Common myeloid progenitor, CD34-positive (primary cell): Measurements from ENCODE around the gene MMP28.

Source experiments
- CTCF ChIA-PET: fragments of 350-600 bp; sonication (Branson Sonifier 250); formaldehyde crosslinking; loops from one replicate; lab custom pipeline; 2021; ENCODE audit warnings: antibody characterized with exemption; lab: Charles Lee
- POLR2A ChIA-PET: fragments of 350-600 bp; sonication (Branson Sonifier 250); formaldehyde crosslinking; loops from one replicate; lab custom pipeline; 2021; ENCODE audit warnings: antibody characterized with exemption; lab: Charles Lee
- DNase-seq, 3 donors: peaks; one replicate each; pipeline versions ENCODE4 v3.0.0 to v3.0.0-alpha.2; 2013
- H3K27ac ChIP-seq, 2 experiments: 1 replicate in 1 of 2; 2 replicates in 1 of 2; pipeline ENCODE4 v1.7.0; 2013; ENCODE audit warnings: inconsistent platforms in 2 of 2, low read length in 2 of 2, mild to moderate bottlenecking in 2 of 2, low read depth in 1 of 2, moderate library complexity in 1 of 2; ENCODE audit not compliant: severe bottlenecking in 2 of 2, insufficient read depth in 1 of 2, poor library complexity in 1 of 2
- H3K27me3 ChIP-seq, 5 experiments: replicated peaks in 2 of 5; 1 replicate in 3 of 5; 2 replicates in 2 of 5; pipeline versions ENCODE4 v1.6.1 to v1.7.0; 2013; ENCODE audit warnings: low read length in 4 of 5, mild to moderate bottlenecking in 2 of 5, moderate library complexity in 2 of 5, inconsistent platforms in 1 of 5; ENCODE audit not compliant: insufficient read depth in 5 of 5, control insufficient read depth in 4 of 5
- H3K36me3 ChIP-seq, 4 experiments: 1 replicate in 2 of 4; 2 replicates in 2 of 4; pipeline versions ENCODE4 v1.6.1 to v1.7.0; 2013; ENCODE audit warnings: low read length in 3 of 4, control low read depth in 1 of 4, mild to moderate bottlenecking in 1 of 4; ENCODE audit not compliant: control insufficient read depth in 4 of 4, insufficient read depth in 4 of 4
- H3K4me1 ChIP-seq, 4 experiments: 1 replicate in 3 of 4; 2 replicates in 1 of 4; pipeline versions ENCODE4 v1.6.1 to v1.7.1; 2013; ENCODE audit warnings: low read length in 3 of 4, mild to moderate bottlenecking in 3 of 4, control low read depth in 1 of 4, inconsistent platforms in 1 of 4, moderate library complexity in 1 of 4; ENCODE audit not compliant: control insufficient read depth in 4 of 4, insufficient read depth in 4 of 4; ENCODE audit errors: control extremely low read depth in 1 of 4
- H3K4me3 ChIP-seq, 7 experiments: 1 replicate in 4 of 7; 2 replicates in 3 of 7; pipeline versions ENCODE4 v1.5.1 to v1.7.0; 2013; ENCODE audit warnings: mild to moderate bottlenecking in 7 of 7, low read length in 6 of 7, moderate library complexity in 6 of 7, inconsistent platforms in 2 of 7, low read depth in 2 of 7, control low read depth in 1 of 7; ENCODE audit not compliant: insufficient read depth in 4 of 7, control insufficient read depth in 1 of 7; ENCODE audit errors: extremely low read depth in 1 of 7
- H3K9me3 ChIP-seq, 5 experiments: 1 replicate in 4 of 5; 2 replicates in 1 of 5; pipeline versions ENCODE4 v1.6.1 to v1.7.1; 2013; ENCODE audit warnings: low read length in 4 of 5, mild to moderate bottlenecking in 2 of 5, inconsistent platforms in 1 of 5, low read depth in 1 of 5, moderate library complexity in 1 of 5; ENCODE audit not compliant: control insufficient read depth in 4 of 5, insufficient read depth in 2 of 5; ENCODE audit errors: control extremely low read depth in 1 of 5
- WGBS: methylation state at CpG from one replicate; pipeline ENCODE4 v1.1.5; 2013; ENCODE audit not compliant: insufficient coverage; 5-methylcytosine and 5-hydroxymethylcytosine counted together

The MMP28 gene

DNA sequence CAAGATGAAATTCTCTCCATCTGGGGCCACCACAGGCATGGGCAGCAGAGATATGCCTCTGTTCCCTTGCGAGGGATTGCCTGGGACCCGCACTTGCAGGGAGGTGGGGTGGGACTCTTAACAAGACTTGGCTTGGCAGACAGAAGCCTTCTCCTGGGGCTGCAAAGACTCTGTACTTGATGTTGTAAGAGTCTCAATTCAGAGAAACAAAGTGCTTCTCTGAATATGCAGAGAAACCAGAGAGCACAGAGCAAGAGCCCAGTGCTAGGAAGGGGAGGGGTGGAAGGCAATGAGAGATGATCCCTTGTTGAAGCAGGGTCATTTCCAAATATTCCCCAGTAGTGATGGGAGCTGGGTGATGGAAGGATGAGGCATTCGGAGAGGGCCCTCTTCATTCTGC is 2.2 kb downstream of the MMP28 start:
- POLR2A ChIA-PET = no interaction called here
- DNase-seq = no peak
- Histone ChIP-seq H3K36me3 (peaks cover 0 to 1% (median 0%) of the 10 kb centered on the region in 4 experiments), H3K27ac (no peak overlapping the region), H3K27me3 (no peaks in the 10 kb centered on the region), H3K4me1 (peaks cover 2 to 39% (median 30%) of the 10 kb centered on the region in 4 experiments), H3K9me3 (no peaks in the 10 kb centered on the region), H3K4me3 (no peak overlapping the region)
- WGBS = 94% methylated on average over 2 of the region's 3 CpGs
- CTCF ChIA-PET = interaction anchor here (1.0 to 10.3 kb wide), 5 partner anchors 9 to 25 kb away, joined by 4 to 139 read pairs (median 5); no protein-coding TSS in a partner anchor

DNA sequence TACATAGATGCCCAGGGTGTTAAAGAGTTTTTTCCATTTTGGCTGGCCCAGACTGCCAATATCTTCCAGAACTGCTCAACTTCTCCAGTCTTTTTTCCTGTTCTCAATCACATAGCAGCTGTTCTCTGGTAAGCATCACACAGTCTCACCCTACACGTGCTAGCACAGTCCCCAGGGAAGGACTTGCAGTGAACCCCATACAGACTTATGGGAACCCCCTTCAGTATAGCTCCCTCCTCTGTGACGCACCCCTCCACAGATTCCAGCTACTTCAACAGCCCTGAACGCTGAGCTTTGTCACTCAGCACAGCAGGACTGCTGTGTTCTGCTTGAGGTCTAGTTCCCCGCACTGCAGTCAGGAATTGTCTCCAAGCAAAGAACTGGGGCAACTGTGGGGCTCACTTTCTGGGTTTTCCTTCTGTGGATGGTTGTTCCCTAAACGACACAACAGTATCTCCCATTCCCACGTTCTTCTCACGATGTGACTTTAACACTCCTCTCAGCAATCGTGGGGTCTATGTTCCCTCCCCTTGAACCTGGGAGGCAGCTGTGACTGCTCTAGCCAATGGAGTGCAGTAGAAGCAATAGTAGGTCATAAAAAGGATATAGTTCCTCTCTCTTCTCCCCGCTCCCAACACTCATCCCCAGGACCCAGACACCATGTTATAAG is 3.6 kb downstream of the MMP28 start:
- peaks cover 4 to 42% (median 31%) of the 10 kb centered on the region in 4 experiments for H3K4me1 ChIP-seq
- H3K27ac ChIP-seq = no peak overlapping the region
- DNase-seq = no peak
- CTCF ChIA-PET = interaction anchor here (0.7 to 10.3 kb wide), 7 partner anchors 9 to 24 kb away, joined by 3 to 139 read pairs (median 5); no protein-coding TSS in a partner anchor
- H3K9me3 ChIP-seq = no peaks in the 10 kb centered on the region
- 92% methylated on average over 6 of the region's 9 CpGs for WGBS
- no peaks in the 10 kb centered on the region for H3K27me3 ChIP-seq
- POLR2A ChIA-PET = interaction anchor here (1.5 kb wide), 1 partner anchor 10 kb away, joined by 4 read pairs; no protein-coding TSS in a partner anchor
- no peaks in the 10 kb centered on the region for H3K36me3 ChIP-seq
- H3K4me3 ChIP-seq = no peak overlapping the region

DNA sequence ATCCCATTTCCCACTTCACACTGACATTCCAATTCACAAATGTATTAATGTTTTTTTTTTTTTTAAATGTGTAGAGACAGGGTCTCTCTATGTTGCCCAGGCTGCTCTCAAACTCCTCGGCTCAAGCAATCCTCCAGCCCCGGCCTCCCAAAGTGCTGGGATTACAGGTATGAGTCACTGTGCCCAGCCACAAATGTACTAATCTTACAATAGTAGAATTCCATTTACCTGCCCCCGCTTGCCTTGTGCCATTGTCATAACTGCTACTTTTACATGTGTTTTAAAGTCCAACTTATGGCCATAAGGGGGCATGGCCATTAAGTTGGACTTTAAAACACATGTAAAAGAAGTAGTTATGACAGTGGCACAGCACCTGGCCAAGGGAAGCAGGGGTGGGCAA is 4.6 kb downstream of the MMP28 start:
- 100% methylated on average over 3 of the region's 3 CpGs for WGBS
- POLR2A ChIA-PET = no interaction called here
- H3K4me1 ChIP-seq = peaks cover 6 to 39% (median 27%) of the 10 kb centered on the region in 4 experiments
- DNase-seq = no peak
- CTCF ChIA-PET = interaction anchor here (2.1 to 10.3 kb wide), 2 partner anchors 14 to 23 kb away, joined by 8 to 139 read pairs; no protein-coding TSS in a partner anchor
- H3K27me3 ChIP-seq = no peaks in the 10 kb centered on the region
- H3K9me3 ChIP-seq = no peaks in the 10 kb centered on the region
- no peak overlapping the region for H3K4me3 ChIP-seq
- H3K36me3 ChIP-seq = no peaks in the 10 kb centered on the region
- no peak overlapping the region for H3K27ac ChIP-seq

DNA sequence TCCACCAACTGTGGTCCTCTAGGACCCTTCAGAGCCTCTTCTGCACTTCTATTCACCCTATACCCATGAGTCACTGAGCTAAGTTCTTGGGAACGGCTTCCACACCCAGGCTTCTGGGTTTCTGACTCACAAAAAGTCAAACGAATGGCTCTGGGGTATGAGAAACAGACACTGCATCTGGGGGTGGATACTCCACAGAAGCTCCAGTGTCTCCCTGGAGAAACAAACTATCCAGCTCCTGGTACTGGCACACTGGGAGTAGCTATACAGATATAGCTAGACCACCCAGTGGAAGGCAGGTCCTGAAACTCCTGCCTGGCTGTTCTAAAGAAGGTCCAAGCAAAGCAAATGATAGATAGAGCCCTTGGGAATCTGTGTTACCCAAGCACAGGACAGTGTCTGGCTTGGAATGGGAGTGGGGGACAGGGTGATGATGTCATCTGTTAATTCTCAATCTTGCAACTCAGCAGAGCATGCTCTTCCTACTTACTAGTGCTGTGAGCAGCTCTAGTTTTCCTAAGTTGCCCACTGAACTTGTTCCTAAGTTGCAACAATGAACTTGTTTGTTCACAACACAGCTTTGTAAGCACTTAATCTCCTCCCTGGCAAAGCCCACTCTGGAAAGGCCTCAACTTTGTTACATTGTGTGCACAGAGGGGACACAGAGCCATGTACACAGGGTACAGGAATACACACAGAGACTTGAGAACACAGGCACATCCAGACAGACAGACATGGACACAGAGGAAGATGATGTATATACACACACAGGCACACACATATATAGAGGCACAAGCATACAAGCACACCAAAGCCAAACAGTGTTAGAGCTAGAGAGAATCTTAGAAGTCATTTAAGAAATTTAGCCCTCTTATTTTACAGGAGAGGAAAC is 6.7 kb downstream of the MMP28 start:
- POLR2A ChIA-PET = interaction anchor here (1.3 kb wide), 1 partner anchor 25 kb away, joined by 3 read pairs; no protein-coding TSS in a partner anchor
- H3K27me3 ChIP-seq = no peaks in the 10 kb centered on the region
- H3K36me3 ChIP-seq = peaks cover 0 to 5% (median 0%) of the 10 kb centered on the region in 4 experiments
- WGBS = 100% methylated on average over 1 of the region's 2 CpGs
- no peaks in the 10 kb centered on the region for H3K9me3 ChIP-seq
- CTCF ChIA-PET = interaction anchor here (0.7 to 3.9 kb wide), 11 partner anchors 9 to 31 kb away, joined by 3 to 19 read pairs (median 4); no protein-coding TSS in a partner anchor
- DNase-seq = no peak
- H3K4me3 ChIP-seq = peak overlapping the region in 1 of 7 experiments; percentile 25
- H3K4me1 ChIP-seq = peaks cover 6 to 30% (median 16%) of the 10 kb centered on the region in 4 experiments
- H3K27ac ChIP-seq = no peak overlapping the region

DNA sequence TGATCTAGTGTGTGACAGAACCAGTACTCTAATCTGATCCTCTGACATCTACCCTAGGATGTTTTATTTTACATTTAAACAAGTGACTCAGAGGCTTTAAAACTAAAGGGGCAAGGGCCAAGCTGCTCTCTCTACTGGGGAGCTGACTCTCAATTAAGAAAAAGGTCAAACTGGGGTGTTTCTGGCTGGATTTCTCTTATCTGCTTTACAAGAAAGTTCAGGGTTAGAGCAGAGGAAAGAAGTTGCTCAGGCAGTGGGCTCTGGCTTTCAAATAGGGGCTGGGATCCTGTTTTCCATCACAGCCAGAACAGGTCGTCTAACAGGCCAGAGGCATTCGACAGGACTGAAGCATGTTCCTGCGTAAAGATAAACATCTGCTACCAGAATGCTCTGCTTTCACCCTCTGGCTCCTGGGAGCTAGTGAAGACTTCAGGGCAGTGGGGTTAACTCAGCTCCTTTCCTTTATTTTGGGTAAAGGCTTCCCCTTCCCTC is 8.5 kb downstream of the MMP28 start:
- CTCF ChIA-PET = interaction anchor here (1.2 to 3.9 kb wide), 7 partner anchors 10 to 23 kb away, joined by 3 to 19 read pairs (median 6); no protein-coding TSS in a partner anchor
- Histone ChIP-seq H3K4me1 (peaks cover 6 to 20% (median 10%) of the 10 kb centered on the region in 4 experiments), H3K36me3 (peaks cover 0 to 5% (median 0%) of the 10 kb centered on the region in 4 experiments), H3K4me3 (no peak overlapping the region), H3K9me3 (no peaks in the 10 kb centered on the region), H3K27me3 (no peaks in the 10 kb centered on the region), H3K27ac (no peak overlapping the region)
- no peak for DNase-seq
- POLR2A ChIA-PET = no interaction called here
- WGBS = 30% methylated on average over 3 of the region's 3 CpGs

DNA sequence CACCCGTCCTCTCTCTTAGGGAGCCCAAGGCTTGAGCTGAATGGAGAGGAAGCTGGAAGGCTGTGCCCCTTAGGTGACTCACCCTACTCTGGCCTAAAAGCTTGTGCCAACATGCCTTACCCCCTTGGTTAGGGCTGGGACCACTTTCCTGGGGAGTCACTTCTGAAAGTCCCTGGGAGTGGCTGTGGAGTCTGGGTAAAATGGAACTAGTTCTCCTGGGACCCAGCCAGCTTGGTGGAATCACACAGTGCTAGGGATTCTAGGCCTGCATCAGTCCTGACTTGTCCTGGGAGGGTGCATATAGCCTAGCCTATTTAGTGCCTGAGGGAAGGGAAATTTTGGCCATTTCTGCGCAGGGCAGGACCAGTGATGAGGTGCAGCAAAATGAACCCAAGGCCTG is 10.5 kb downstream of the MMP28 start:
- Histone ChIP-seq H3K27ac (no peak overlapping the region), H3K27me3 (no peaks in the 10 kb centered on the region), H3K36me3 (peaks cover 0 to 5% (median 0%) of the 10 kb centered on the region in 4 experiments), H3K9me3 (no peaks in the 10 kb centered on the region), H3K4me3 (no peak overlapping the region), H3K4me1 (peaks cover 6 to 16% (median 10%) of the 10 kb centered on the region in 4 experiments)
- no peak for DNase-seq
- POLR2A ChIA-PET = no interaction called here
- CTCF ChIA-PET = interaction anchor here (1.0 to 2.9 kb wide), 3 partner anchors 17 to 24 kb away, joined by 3 to 16 read pairs (median 5); no protein-coding TSS in a partner anchor
- WGBS = 100% methylated on average over 1 of the region's 2 CpGs
